ENCODE results near the gene TP53I3. TPM values are rescaled to one million over a fixed set of nuclear protein-coding genes. Genes with fewer than 3 reads are reported as not detected.

Gene TP53I3
- total RNA-seq, 6 experiments from 2014 or later: 5.2 to 20.4 (median 9.6) TPM

- peak; percentile 88 to 92 (median 91) for DNase-seq
- TF ChIP-seq POLR2A (IDR thresholded peaks at IDR 0.05): peak; percentile 80
- TF ChIP-seq CTCF (IDR thresholded peaks at IDR 0.05): no peak
- no peaks in the 10 kb centered on the region for H3K27me3 ChIP-seq
- peak within 1 kb of the TSS; percentile 53 to 74 (median 73) for H3K4me3 ChIP-seq
- no peaks in the 10 kb centered on the region for H3K4me1 ChIP-seq
- ATAC-seq: peak; percentile 97 to 99 (median 98)
- no peaks in the 10 kb centered on the region for H3K9me3 ChIP-seq
- no peaks in the 10 kb centered on the region for H3K36me3 ChIP-seq
- intact Hi-C loops (cut with DNase I): no loop called here
- peak within 1 kb of the TSS; percentile 65 to 72 (median 68) for H3K27ac ChIP-seq
- 0% methylated on average over 3 of the region's 103 CpGs for WGBS (ENCODE audit: insufficient coverage, low coverage, low lambda C conversion rate, missing lambda C conversion rate)
Observed at GRCh38 chr2:24123195-24123921, 38.7 kb upstream of the TP53I3 start, which contains the start of the genes FAM228B and PFN4. FAM228B (plus strand) TSS chr2:24123469; CDS start chr2:24124362, 893 bp downstream. PFN4 (minus strand) TSS chr2:24123334; CDS start chr2:24122535, 799 bp downstream.

GRCh38 chr2:24122366-24123194 lies 37.9 kb upstream of the TP53I3 start:
- no peaks in the 10 kb centered on the region for H3K36me3 ChIP-seq
- DNase-seq (no peak), ATAC-seq (peak in 1 of 4 donors; percentile 3)
- intact Hi-C loops (cut with DNase I): no loop called here
- 10% methylated on average over 15 of the region's 15 CpGs for WGBS (ENCODE audit: insufficient coverage, low coverage, low lambda C conversion rate, missing lambda C conversion rate)
- H3K9me3 ChIP-seq: no peaks in the 10 kb centered on the region
- no peaks in the 10 kb centered on the region for H3K4me1 ChIP-seq
- TF ChIP-seq CTCF (IDR thresholded peaks at IDR 0.05) (no peak), POLR2A (IDR thresholded peaks at IDR 0.05) (no peak)
- no peaks in the 10 kb centered on the region for H3K27me3 ChIP-seq
- peak overlapping the region; percentile 53 to 74 (median 73) for H3K4me3 ChIP-seq
- peak overlapping the region; percentile 65 to 72 (median 68) for H3K27ac ChIP-seq

GRCh38 chr2:24121469-24121868 lies 36.8 kb upstream of the TP53I3 start:
- TF ChIP-seq CTCF (IDR thresholded peaks at IDR 0.05): no peak
- no peak for TF ChIP-seq POLR2A (IDR thresholded peaks at IDR 0.05)
- intact Hi-C loops (cut with DNase I): no loop called here
- no peak for DNase-seq
- Histone ChIP-seq H3K4me1 (no peaks in the 10 kb centered on the region), H3K27ac (no peak overlapping the region), H3K4me3 (no peak overlapping the region), H3K27me3 (no peaks in the 10 kb centered on the region), H3K9me3 (no peaks in the 10 kb centered on the region), H3K36me3 (no peaks in the 10 kb centered on the region)
- 89% methylated on average over 3 of the region's 4 CpGs for WGBS (ENCODE audit: insufficient coverage, low coverage, low lambda C conversion rate, missing lambda C conversion rate)
- ATAC-seq: no peak

GRCh38 chr2:24121066-24121465 lies 36.4 kb upstream of the TP53I3 start:
- 86% methylated on average over 3 of the region's 5 CpGs for WGBS (ENCODE audit: insufficient coverage, low coverage, low lambda C conversion rate, missing lambda C conversion rate)

More at GRCh38 chr2:24121066-24121465, 36.4 kb upstream of the TP53I3 start:
- ATAC-seq (no peak), DNase-seq (no peak)
- Histone ChIP-seq H3K36me3 (no peaks in the 10 kb centered on the region), H3K4me1 (no peaks in the 10 kb centered on the region), H3K9me3 (no peaks in the 10 kb centered on the region), H3K27me3 (no peaks in the 10 kb centered on the region), H3K27ac (no peak overlapping the region), H3K4me3 (no peak overlapping the region)
- intact Hi-C loops (cut with DNase I): no loop called here
- TF ChIP-seq CTCF (IDR thresholded peaks at IDR 0.05): no peak
- TF ChIP-seq POLR2A (IDR thresholded peaks at IDR 0.05): no peak
